Neural cell (in vitro differentiated cells): ENCODE data around the gene USP48. TPM values are rescaled to one million over a fixed set of nuclear protein-coding genes. Genes with fewer than 3 reads are reported as not detected.

Source experiments
- H2AFZ ChIP-seq: fragments of 200-600, 300-800 bp; sonication (generic), shearing (Covaris generic); 2 replicates; pipeline ENCODE4 v1.6.0; 2014; ENCODE audit warnings: low read depth, mild to moderate bottlenecking, antibody characterized with exemption, low read length, moderate library complexity
- H3F3A ChIP-seq: fragments of 200-600 bp; shearing (Covaris generic); 2 replicates; pipeline ENCODE4 v1.6.1; 2016; ENCODE audit warnings: mild to moderate bottlenecking, moderate library complexity, mixed read lengths, antibody characterized with exemption, low read length; ENCODE audit not compliant: insufficient read depth, poor library complexity, severe bottlenecking
- H3K27ac ChIP-seq: fragments of 200-600, 300-800 bp; sonication (generic), shearing (Covaris generic); 2 replicates; pipeline ENCODE4 v1.5.1; 2014; ENCODE audit warnings: mild to moderate bottlenecking, low read length, moderate library complexity
- H3K27me3 ChIP-seq: fragments of 300-800, 200-600 bp; sonication (generic), shearing (Covaris generic); 2 replicates; pipeline ENCODE4 v1.6.0; 2014; ENCODE audit warnings: mild to moderate bottlenecking, low read depth, low read length, moderate library complexity; ENCODE audit not compliant: insufficient read depth
- H3K36me3 ChIP-seq: fragments of 300-800, 200-600 bp; sonication (generic), shearing (Covaris generic); 2 replicates; pipeline ENCODE4 v1.5.1; 2014; ENCODE audit warnings: mild to moderate bottlenecking, antibody characterized with exemption, low read length, moderate library complexity; ENCODE audit not compliant: insufficient read depth
- H3K4me2 ChIP-seq: fragments of 300-800, 200-600 bp; sonication (generic), shearing (Covaris generic); 2 replicates; pipeline ENCODE4 v1.6.0; 2014; ENCODE audit warnings: mild to moderate bottlenecking, low read length
- H3K4me3 ChIP-seq: fragments of 300-800, 200-600 bp; sonication (generic), shearing (Covaris generic); 2 replicates; pipeline ENCODE4 v1.5.1; 2014; ENCODE audit warnings: mild to moderate bottlenecking, low read length, moderate library complexity
- H3K79me2 ChIP-seq: fragments of 200-600 bp; shearing (Covaris generic); replicated peaks from 2 replicates; pipeline ENCODE4 v1.6.0; 2014; ENCODE audit warnings: mild to moderate bottlenecking, low read length, moderate library complexity; ENCODE audit not compliant: insufficient read depth
- H3K9ac ChIP-seq: fragments of 300-800, 200-600 bp; sonication (generic), shearing (Covaris generic); 2 replicates; pipeline ENCODE4 v1.6.1; 2016; ENCODE audit warnings: mild to moderate bottlenecking, low read length, mixed read lengths
- H3K9me2 ChIP-seq: fragments of 200-600 bp; shearing (Covaris generic); 2 replicates; pipeline ENCODE4 v1.6.1; 2016; ENCODE audit warnings: mild to moderate bottlenecking, low read length, mixed read lengths; ENCODE audit not compliant: insufficient read depth
- H3K9me3 ChIP-seq: fragments of 200-600, 300-800 bp; sonication (generic), shearing (Covaris generic); 2 replicates; pipeline ENCODE4 v1.6.1; 2016; ENCODE audit warnings: mild to moderate bottlenecking, mixed run types, low read length, moderate library complexity, mixed read lengths
- H4K20me1 ChIP-seq: fragments of 200-600 bp; shearing (Covaris generic); 2 replicates; pipeline ENCODE4 v1.6.1; 2016; ENCODE audit warnings: mild to moderate bottlenecking, mixed run types; ENCODE audit not compliant: insufficient read depth
- CTCF ChIP-seq: fragments of 450-650 bp; IDR thresholded peaks from 2 replicates; pipeline ENCODE4 v1.5.1; 2014; ENCODE audit warnings: antibody characterized with exemption, mild to moderate bottlenecking, moderate library complexity; ENCODE audit not compliant: poor library complexity, severe bottlenecking
- EP300 ChIP-seq: fragments of 450-650 bp; conservative IDR thresholded peaks from 2 replicates; pipeline ENCODE4 v1.6.1; 2014; ENCODE audit warnings: antibody characterized with exemption, mild to moderate bottlenecking, moderate library complexity; ENCODE audit not compliant: poor library complexity, severe bottlenecking
- EZH2 ChIP-seq: fragments of 200-600, 300-800 bp; shearing (Covaris generic), sonication (generic); IDR thresholded peaks from 2 replicates; pipeline ENCODE4 v1.6.1; 2014; ENCODE audit warnings: antibody characterized with exemption, low read length, borderline replicate concordance, mild to moderate bottlenecking; ENCODE audit not compliant: insufficient read depth, poor library complexity, severe bottlenecking
- MXI1 ChIP-seq: fragments of 450-650 bp; conservative IDR thresholded peaks from 2 replicates; pipeline ENCODE4 v1.6.1; 2014; ENCODE audit warnings: antibody characterized with exemption, mild to moderate bottlenecking; ENCODE audit not compliant: poor library complexity, severe bottlenecking
- POLR2AphosphoS5 ChIP-seq: IDR thresholded peaks from 2 replicates; pipeline ENCODE4 v1.6.1; 2012
- RAD21 ChIP-seq: fragments of 450-650 bp; conservative IDR thresholded peaks from 2 replicates; pipeline ENCODE4 v1.6.1; 2014; ENCODE audit warnings: antibody characterized with exemption, mild to moderate bottlenecking, moderate library complexity
- REST ChIP-seq: IDR thresholded peaks from 2 replicates; pipeline ENCODE4 v1.6.1; 2012; ENCODE audit warnings: borderline replicate concordance
- SMC3 ChIP-seq: fragments of 450-650 bp; conservative IDR thresholded peaks from 2 replicates; pipeline ENCODE4 v1.6.1; 2014; ENCODE audit warnings: antibody characterized with exemption, mild to moderate bottlenecking, moderate library complexity; ENCODE audit not compliant: poor library complexity
- TAF1 ChIP-seq: IDR thresholded peaks from 2 replicates; pipeline ENCODE4 v1.6.1; 2012; ENCODE audit warnings: low read depth
- polyA plus RNA-seq: library from polyadenylated mRNA; depleted of rRNA; stranded (reverse); fragments of >200 nt; gene quantifications from 2 replicates; pipeline ENCODE4 v1.2.3, GENCODE V29; 2014

Gene USP48
- polyA plus RNA-seq, 1 donor from 2014 or later = 67.2 TPM

- H3K9ac ChIP-seq = no peak overlapping the region
- no peak overlapping the region for H3K4me2 ChIP-seq
- H3K36me3 ChIP-seq = no peaks in the 10 kb centered on the region
- H4K20me1 ChIP-seq = no peaks in the 10 kb centered on the region
- no peaks in the 10 kb centered on the region for H3F3A ChIP-seq
- no peak overlapping the region for H2AFZ ChIP-seq
- H3K4me3 ChIP-seq = no peak overlapping the region
- H3K9me3 ChIP-seq = no peaks in the 10 kb centered on the region
- TF ChIP-seq TAF1 = no peak
- no peak for TF ChIP-seq SMC3
- TF ChIP-seq EP300 = no peak
- TF ChIP-seq RAD21 = no peak
- TF ChIP-seq REST = no peak
- no peaks in the 10 kb centered on the region for H3K79me2 ChIP-seq
- no peaks in the 10 kb centered on the region for H3K27me3 ChIP-seq
- no peak overlapping the region for H3K27ac ChIP-seq
- no peaks in the 10 kb centered on the region for H3K9me2 ChIP-seq
Measured at GRCh38 chr1:21799730-21800129, 16.8 kb upstream of the USP48 start.

GRCh38 chr1:21795075-21795474 lies 12.1 kb upstream of the USP48 start:
- H3K4me3 ChIP-seq = no peak overlapping the region
- no peaks in the 10 kb centered on the region for H4K20me1 ChIP-seq
- no peaks in the 10 kb centered on the region for H3F3A ChIP-seq
- H3K9ac ChIP-seq = no peak overlapping the region
- no peaks in the 10 kb centered on the region for H3K79me2 ChIP-seq
- TF ChIP-seq EZH2 = no peak
- no peak for TF ChIP-seq POLR2AphosphoS5
- TF ChIP-seq MXI1 = no peak
- no peak for TF ChIP-seq RAD21
- no peak for TF ChIP-seq TAF1
- TF ChIP-seq SMC3 = no peak
- TF ChIP-seq REST = no peak
- no peak for TF ChIP-seq CTCF
- no peak for TF ChIP-seq EP300
- H3K9me3 ChIP-seq = no peaks in the 10 kb centered on the region
- H3K27ac ChIP-seq = no peak overlapping the region
- no peak overlapping the region for H2AFZ ChIP-seq
- no peaks in the 10 kb centered on the region for H3K36me3 ChIP-seq
- H3K4me2 ChIP-seq = no peak overlapping the region
- no peaks in the 10 kb centered on the region for H3K9me2 ChIP-seq
- H3K27me3 ChIP-seq = no peaks in the 10 kb centered on the region
